ENCODE measurements around the gene ACOT12. TPM values are rescaled to one million over a fixed set of nuclear protein-coding genes. Genes with fewer than 3 reads are reported as not detected.

Gene ACOT12
- polyA plus RNA-seq, 3 donors, result not detected

DNA sequence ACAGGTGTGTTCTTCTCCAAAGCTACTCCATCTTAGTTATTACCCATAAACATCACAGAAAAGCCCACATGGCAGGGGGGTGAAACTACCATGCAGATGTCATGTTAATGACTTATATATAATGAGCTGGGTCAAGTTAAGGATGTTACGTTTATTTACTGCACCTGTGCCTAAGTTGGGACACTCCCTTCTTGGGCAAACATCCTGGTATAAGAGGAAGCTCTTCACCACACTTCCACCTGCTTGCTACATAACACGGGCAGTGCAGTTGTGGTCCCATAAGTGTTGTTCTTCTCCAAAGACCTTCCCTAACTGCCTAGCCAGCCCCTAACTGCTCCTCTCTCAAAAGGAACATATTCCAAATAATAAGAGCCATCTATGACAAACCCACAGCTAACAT, 101.8 kb downstream of the ACOT12 start:
- Histone ChIP-seq H3K79me2 (ENCODE audit: insufficient read depth, low read length) (peaks cover 11% of the 10 kb centered on the region), H3K4me3 (replicated peaks in 1 of 3; ENCODE audit: low read depth in 2 of 3, low read length in 3 of 3) (no peak overlapping the region), H3K4me2 (replicated peaks; ENCODE audit: extremely low read depth, low read length, poor library complexity, severe bottlenecking) (no peak overlapping the region), H3K4me1 (ENCODE audit: control insufficient read depth in 1 of 2, insufficient read depth in 2 of 2, low read length in 2 of 2) (no peaks in the 10 kb centered on the region), H3K9ac (ENCODE audit: insufficient read depth, low read length, poor library complexity, severe bottlenecking) (no peak overlapping the region), H3K27ac (ENCODE audit: low read depth in 1 of 2, low read length in 2 of 2) (no peak overlapping the region), H4K20me1 (ENCODE audit: insufficient read depth, low read length) (no peaks in the 10 kb centered on the region), H3K9me3 (replicated peaks in 1 of 2; ENCODE audit: control insufficient read depth in 1 of 2, insufficient read depth in 1 of 2, low read length in 2 of 2) (peaks cover 15 to 20% of the 10 kb centered on the region in 2 donors), H3K27me3 (ENCODE audit: control insufficient read depth in 2 of 2, insufficient read depth in 2 of 2, low read length in 2 of 2) (no peaks in the 10 kb centered on the region), H3K36me3 (replicated peaks in 1 of 2; ENCODE audit: control insufficient read depth in 1 of 2, insufficient read depth in 2 of 2, low read length in 2 of 2) (no peaks in the 10 kb centered on the region), H2AFZ (ENCODE audit: insufficient read depth, low read depth, low read length, poor library complexity, severe bottlenecking) (no peak overlapping the region)
- Mint-ChIP-seq H3K4me3 (no peak overlapping the region), H3K27ac (no peak overlapping the region), H3K36me3 (peaks cover 0 to 16% of the 10 kb centered on the region in 2 donors), H3K27me3 (ENCODE audit: low read depth in 3 of 3) (peaks cover 1 to 2% (median 1%) of the 10 kb centered on the region in 3 donors), H3K9me3 (peaks cover 14 to 39% (median 29%) of the 10 kb centered on the region in 7 donors), H3K4me1 (no peaks in the 10 kb centered on the region)
- 33% methylated on average over 1 of the region's 2 CpGs for WGBS (ENCODE audit: insufficient coverage)
- DNase-seq, result no peak
- intact Hi-C loops (cut with micrococcal nuclease), result no loop called here
- TF ChIP-seq, protein P1, sequence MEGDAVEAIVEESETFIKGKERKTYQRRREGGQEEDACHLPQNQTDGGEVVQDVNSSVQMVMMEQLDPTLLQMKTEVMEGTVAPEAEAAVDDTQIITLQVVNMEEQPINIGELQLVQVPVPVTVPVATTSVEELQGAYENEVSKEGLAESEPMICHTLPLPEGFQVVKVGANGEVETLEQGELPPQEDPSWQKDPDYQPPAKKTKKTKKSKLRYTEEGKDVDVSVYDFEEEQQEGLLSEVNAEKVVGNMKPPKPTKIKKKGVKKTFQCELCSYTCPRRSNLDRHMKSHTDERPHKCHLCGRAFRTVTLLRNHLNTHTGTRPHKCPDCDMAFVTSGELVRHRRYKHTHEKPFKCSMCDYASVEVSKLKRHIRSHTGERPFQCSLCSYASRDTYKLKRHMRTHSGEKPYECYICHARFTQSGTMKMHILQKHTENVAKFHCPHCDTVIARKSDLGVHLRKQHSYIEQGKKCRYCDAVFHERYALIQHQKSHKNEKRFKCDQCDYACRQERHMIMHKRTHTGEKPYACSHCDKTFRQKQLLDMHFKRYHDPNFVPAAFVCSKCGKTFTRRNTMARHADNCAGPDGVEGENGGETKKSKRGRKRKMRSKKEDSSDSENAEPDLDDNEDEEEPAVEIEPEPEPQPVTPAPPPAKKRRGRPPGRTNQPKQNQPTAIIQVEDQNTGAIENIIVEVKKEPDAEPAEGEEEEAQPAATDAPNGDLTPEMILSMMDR (IDR thresholded peaks at IDR 0.05), result no peak

DNA sequence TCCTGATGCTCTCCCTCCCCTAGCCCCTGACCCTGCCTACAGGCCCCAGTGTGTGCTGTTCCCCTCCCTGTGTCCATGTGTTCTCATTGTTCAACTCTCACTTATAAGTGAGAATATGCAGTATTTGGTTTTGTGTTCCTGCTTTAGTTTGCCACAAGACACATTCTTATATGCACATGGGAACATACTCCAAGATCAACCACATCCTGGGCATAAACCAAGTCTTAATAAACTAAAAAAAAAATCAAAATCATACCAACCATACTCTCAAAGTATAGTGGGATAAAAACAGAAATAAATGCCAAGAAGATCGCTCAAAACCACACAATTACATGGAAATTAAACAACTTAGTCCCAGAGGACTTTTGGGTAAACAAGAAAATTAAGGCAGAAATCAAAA, 103.8 kb downstream of the ACOT12 start:
- Mint-ChIP-seq H3K27me3 (ENCODE audit: low read depth in 3 of 3) (peaks cover 1 to 2% (median 1%) of the 10 kb centered on the region in 3 donors), H3K9me3 (peaks cover 14 to 39% (median 29%) of the 10 kb centered on the region in 7 donors), H3K4me3 (no peak overlapping the region), H3K36me3 (peaks cover 0 to 16% of the 10 kb centered on the region in 2 donors), H3K27ac (no peak overlapping the region), H3K4me1 (no peaks in the 10 kb centered on the region)
- Histone ChIP-seq H4K20me1 (ENCODE audit: insufficient read depth, low read length) (no peaks in the 10 kb centered on the region), H3K27ac (ENCODE audit: low read depth in 1 of 2, low read length in 2 of 2) (no peak overlapping the region), H2AFZ (ENCODE audit: insufficient read depth, low read depth, low read length, poor library complexity, severe bottlenecking) (no peak overlapping the region), H3K4me1 (ENCODE audit: control insufficient read depth in 1 of 2, insufficient read depth in 2 of 2, low read length in 2 of 2) (no peaks in the 10 kb centered on the region), H3K9me3 (replicated peaks in 1 of 2; ENCODE audit: control insufficient read depth in 1 of 2, insufficient read depth in 1 of 2, low read length in 2 of 2) (peaks cover 15 to 20% of the 10 kb centered on the region in 2 donors), H3K27me3 (ENCODE audit: control insufficient read depth in 2 of 2, insufficient read depth in 2 of 2, low read length in 2 of 2) (no peaks in the 10 kb centered on the region), H3K4me3 (replicated peaks in 1 of 3; ENCODE audit: low read depth in 2 of 3, low read length in 3 of 3) (no peak overlapping the region), H3K79me2 (ENCODE audit: insufficient read depth, low read length) (peaks cover 11% of the 10 kb centered on the region), H3K4me2 (replicated peaks; ENCODE audit: extremely low read depth, low read length, poor library complexity, severe bottlenecking) (no peak overlapping the region), H3K36me3 (replicated peaks in 1 of 2; ENCODE audit: control insufficient read depth in 1 of 2, insufficient read depth in 2 of 2, low read length in 2 of 2) (no peaks in the 10 kb centered on the region), H3K9ac (ENCODE audit: insufficient read depth, low read length, poor library complexity, severe bottlenecking) (no peak overlapping the region)
- intact Hi-C loops (cut with micrococcal nuclease), result no loop called here
- WGBS (ENCODE audit: insufficient coverage), result no CpG with 5 or more reads among the region's 1 CpG
- TF ChIP-seq, protein P1 (IDR thresholded peaks at IDR 0.05), result no peak
- DNase-seq, result no peak
